Activated B cell treated with CpG ODN at 0.5 μM for 24 hours (primary cell): ENCODE data around the gene STK35. TPM values are rescaled to one million over a fixed set of nuclear protein-coding genes. Genes with fewer than 3 reads are reported as not detected.

Experiments used
- ATAC-seq: fragments of 200-7000 bp; cut with Tn5 transposase; one replicate; pipeline ENCODE4 v1.10.0; 2021; ENCODE audit warnings: low read depth, mild to moderate bottlenecking, moderate library complexity
- CTCF ChIA-PET: fragments of 350-600 bp; sonication (Branson Sonifier 250); formaldehyde crosslinking; loops from one replicate; lab custom pipeline; 2021; ENCODE audit warnings: antibody characterized with exemption; lab: Charles Lee
- POLR2A ChIA-PET: fragments of 350-600 bp; sonication (Branson Sonifier 250); formaldehyde crosslinking; loops from one replicate; lab custom pipeline; 2021; ENCODE audit warnings: antibody characterized with exemption; lab: Charles Lee
- DNase-seq: peaks from one replicate; pipeline ENCODE4 v3.0.0; 2022
- H3K27ac Mint-ChIP-seq: one replicate; pipeline ENCODE4 v1.8.0; 2020; ENCODE audit warnings: mixed read lengths
- H3K27me3 Mint-ChIP-seq: one replicate; pipeline ENCODE4 v1.8.0; 2021; ENCODE audit warnings: mixed read lengths
- H3K36me3 Mint-ChIP-seq: one replicate; pipeline ENCODE4 v1.8.0; 2021; ENCODE audit warnings: low read depth, mixed read lengths
- H3K4me1 Mint-ChIP-seq: one replicate; pipeline ENCODE4 v1.8.0; 2021; ENCODE audit warnings: mixed read lengths
- H3K4me3 Mint-ChIP-seq: one replicate; pipeline ENCODE4 v1.8.0; 2020; ENCODE audit warnings: mild to moderate bottlenecking, mixed read lengths
- H3K9me3 Mint-ChIP-seq: one replicate; pipeline ENCODE4 v1.8.0; 2020; ENCODE audit warnings: mixed read lengths
- intact Hi-C: fragments of 100-400 bp; cut with micrococcal nuclease; formaldehyde crosslinking; loops from one replicate; pipeline ENCODE4 v1.15.1; 2024
- total RNA-seq: library from RNA; stranded (reverse); gene quantifications from 2 replicates; pipeline ENCODE4 v1.2.3, GENCODE V29; 2022
- TF ChIP-seq, protein P1 (sequence below): fragments of 200-600 bp; IDR thresholded peaks from one replicate; pipeline ENCODE4 v1.8.0; 2022; ENCODE audit warnings: antibody characterized with exemption, mild to moderate bottlenecking

Gene STK35
- total RNA-seq, 1 donor from 2014 or later, result 17.6 TPM

GRCh38 chr20:2150660-2151059 lies 49.0 kb downstream of the STK35 start:
- Mint-ChIP-seq H3K27ac (no peak overlapping the region), H3K4me1 (no peaks in the 10 kb centered on the region), H3K36me3 (peaks cover 36% of the 10 kb centered on the region), H3K4me3 (no peak overlapping the region), H3K9me3 (no peaks in the 10 kb centered on the region), H3K27me3 (no peaks in the 10 kb centered on the region)
- ATAC-seq (no peak), DNase-seq (no peak)
- ChIA-PET POLR2A (no interaction called here), CTCF (no interaction called here)
- TF ChIP-seq, protein P1, sequence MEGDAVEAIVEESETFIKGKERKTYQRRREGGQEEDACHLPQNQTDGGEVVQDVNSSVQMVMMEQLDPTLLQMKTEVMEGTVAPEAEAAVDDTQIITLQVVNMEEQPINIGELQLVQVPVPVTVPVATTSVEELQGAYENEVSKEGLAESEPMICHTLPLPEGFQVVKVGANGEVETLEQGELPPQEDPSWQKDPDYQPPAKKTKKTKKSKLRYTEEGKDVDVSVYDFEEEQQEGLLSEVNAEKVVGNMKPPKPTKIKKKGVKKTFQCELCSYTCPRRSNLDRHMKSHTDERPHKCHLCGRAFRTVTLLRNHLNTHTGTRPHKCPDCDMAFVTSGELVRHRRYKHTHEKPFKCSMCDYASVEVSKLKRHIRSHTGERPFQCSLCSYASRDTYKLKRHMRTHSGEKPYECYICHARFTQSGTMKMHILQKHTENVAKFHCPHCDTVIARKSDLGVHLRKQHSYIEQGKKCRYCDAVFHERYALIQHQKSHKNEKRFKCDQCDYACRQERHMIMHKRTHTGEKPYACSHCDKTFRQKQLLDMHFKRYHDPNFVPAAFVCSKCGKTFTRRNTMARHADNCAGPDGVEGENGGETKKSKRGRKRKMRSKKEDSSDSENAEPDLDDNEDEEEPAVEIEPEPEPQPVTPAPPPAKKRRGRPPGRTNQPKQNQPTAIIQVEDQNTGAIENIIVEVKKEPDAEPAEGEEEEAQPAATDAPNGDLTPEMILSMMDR, result no peak
- intact Hi-C loops, result no loop called here

GRCh38 chr20:2151858-2152281 lies 50.2 kb downstream of the STK35 start:
- peaks cover 24% of the 10 kb centered on the region for H3K36me3 Mint-ChIP-seq
- ChIA-PET POLR2A (no interaction called here), CTCF (no interaction called here)
- no peaks in the 10 kb centered on the region for H3K9me3 Mint-ChIP-seq
- ATAC-seq (no peak), DNase-seq (no peak)
- TF ChIP-seq, protein P1, result no peak
- H3K4me3 Mint-ChIP-seq, result no peak overlapping the region
- no peaks in the 10 kb centered on the region for H3K27me3 Mint-ChIP-seq
- H3K4me1 Mint-ChIP-seq, result no peaks in the 10 kb centered on the region
- no peak overlapping the region for H3K27ac Mint-ChIP-seq
- intact Hi-C loops, result no loop called here

DNA sequence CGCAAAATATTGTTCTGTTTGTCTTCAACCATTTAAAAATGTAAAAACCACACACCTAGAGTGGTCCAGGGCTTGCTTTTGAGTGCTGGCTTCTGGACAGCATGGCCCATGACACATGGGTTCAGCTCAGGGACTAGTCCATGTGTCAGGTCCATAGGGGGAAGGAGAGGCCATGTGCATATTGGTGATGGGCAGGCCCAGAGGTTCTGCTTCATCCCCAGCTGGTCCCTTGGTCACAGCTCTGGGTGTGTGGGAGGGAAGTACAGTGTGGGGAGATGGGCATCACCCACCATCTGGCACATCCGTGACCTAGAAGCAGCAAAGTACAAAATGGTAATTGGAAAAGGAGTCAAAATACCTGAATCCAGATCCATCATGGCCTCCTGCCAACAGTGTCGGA lies 50.7 kb downstream of the STK35 start:
- H3K9me3 Mint-ChIP-seq, result no peaks in the 10 kb centered on the region

DNA sequence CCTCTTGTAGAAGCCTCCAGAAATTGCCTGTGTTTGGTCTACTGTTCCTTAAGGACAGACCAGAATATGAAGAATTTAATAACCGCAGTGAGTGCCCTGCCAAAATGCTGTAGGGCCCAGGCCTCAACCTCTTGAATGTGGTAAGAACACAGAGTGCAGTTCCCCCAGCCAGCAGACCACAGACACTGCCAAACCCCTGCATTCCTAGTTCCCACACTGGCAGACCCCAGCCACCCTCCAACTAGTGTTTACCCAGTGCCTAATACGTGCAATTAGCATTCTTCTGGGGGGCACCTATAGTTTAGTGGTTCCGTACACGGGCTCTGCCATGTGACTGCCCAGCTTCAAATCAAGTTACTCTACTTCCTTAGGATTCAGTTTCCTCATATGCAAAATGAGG lies 51.7 kb downstream of the STK35 start:
- Mint-ChIP-seq H3K9me3 (no peaks in the 10 kb centered on the region), H3K27me3 (no peaks in the 10 kb centered on the region), H3K4me3 (no peak overlapping the region), H3K27ac (no peak overlapping the region), H3K36me3 (peaks cover 9% of the 10 kb centered on the region), H3K4me1 (no peaks in the 10 kb centered on the region)
- intact Hi-C loops, result no loop called here
- no peak for ATAC-seq
- no peak for DNase-seq
- TF ChIP-seq, protein P1, result no peak
- ChIA-PET CTCF (no interaction called here), POLR2A (no interaction called here)

More for the DNA sequence above, 50.7 kb downstream of the STK35 start:
- intact Hi-C loops, result no loop called here
- TF ChIP-seq, protein P1, result no peak
- Mint-ChIP-seq H3K4me3 (no peak overlapping the region), H3K36me3 (peaks cover 19% of the 10 kb centered on the region), H3K4me1 (no peaks in the 10 kb centered on the region), H3K27ac (no peak overlapping the region), H3K27me3 (no peaks in the 10 kb centered on the region)
- no peak for DNase-seq
- POLR2A ChIA-PET, result no interaction called here
- CTCF ChIA-PET, result no interaction called here
- ATAC-seq, result no peak

DNA sequence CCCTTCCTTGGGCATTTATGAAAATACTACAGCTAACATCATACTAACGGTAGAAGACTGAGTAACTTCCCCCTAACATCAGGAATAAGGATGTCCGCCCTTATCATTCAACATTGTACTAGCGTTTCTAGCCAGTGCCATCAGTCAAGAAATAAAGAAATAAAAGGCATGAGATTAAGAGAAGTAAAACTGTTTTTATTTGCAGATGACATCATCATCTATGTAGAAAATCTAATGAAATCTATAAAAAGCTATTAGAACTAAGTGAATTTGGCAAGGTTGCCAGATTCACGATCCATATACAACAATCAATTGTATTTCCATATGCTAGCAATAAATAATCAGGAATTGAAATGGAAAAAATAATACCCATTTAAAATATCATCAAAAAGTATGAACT lies 54.6 kb downstream of the STK35 start:
- intact Hi-C loops, result no loop called here
- TF ChIP-seq, protein P1, result no peak
- CTCF ChIA-PET, result no interaction called here
- H3K4me1 Mint-ChIP-seq, result no peaks in the 10 kb centered on the region
- ATAC-seq (no peak), DNase-seq (no peak)
- H3K36me3 Mint-ChIP-seq, result no peaks in the 10 kb centered on the region
- no peaks in the 10 kb centered on the region for H3K9me3 Mint-ChIP-seq
- no peaks in the 10 kb centered on the region for H3K27me3 Mint-ChIP-seq
- H3K4me3 Mint-ChIP-seq, result no peak overlapping the region
- H3K27ac Mint-ChIP-seq, result no peak overlapping the region
- POLR2A ChIA-PET, result no interaction called here
